Rectal smooth muscle tissue (tissue), 1 donor: ENCODE results near the gene MYO5C.
"Not testable (repeated sequence)": the region's sequence is repeated elsewhere in the genome, so short reads cannot be mapped to it uniquely, and the experiment has no call there.

Experiments
- H3K27ac ChIP-seq: one replicate; pipeline ENCODE4 v1.7.0; 2013; ENCODE audit warnings: low read depth, low read length, inconsistent platforms
- H3K27me3 ChIP-seq: one replicate; pipeline ENCODE4 v1.7.0; 2013; ENCODE audit warnings: low read length; ENCODE audit not compliant: control insufficient read depth, insufficient read depth
- H3K36me3 ChIP-seq: one replicate; pipeline ENCODE4 v1.7.0; 2013; ENCODE audit warnings: low read length; ENCODE audit not compliant: control insufficient read depth, insufficient read depth
- H3K4me1 ChIP-seq: one replicate; pipeline ENCODE4 v1.7.0; 2013; ENCODE audit warnings: low read length; ENCODE audit not compliant: control insufficient read depth, insufficient read depth
- H3K4me3 ChIP-seq: one replicate; pipeline ENCODE4 v1.7.0; 2013; ENCODE audit warnings: low read length
- H3K9ac ChIP-seq: one replicate; pipeline ENCODE4 v1.7.0; 2013; ENCODE audit warnings: low read length

MYO5C gene

GRCh38 chr15:52243697-52244555, 51.7 kb downstream of the MYO5C start:
- peaks cover 4% of the 10 kb centered on the region for H3K36me3 ChIP-seq
- no peaks in the 10 kb centered on the region for H3K4me1 ChIP-seq
- H3K27me3 ChIP-seq = no peaks in the 10 kb centered on the region
- no peak overlapping the region for H3K9ac ChIP-seq
- no peak overlapping the region for H3K27ac ChIP-seq
- no peak overlapping the region for H3K4me3 ChIP-seq

GRCh38 chr15:52243286-52243685, 52.3 kb downstream of the MYO5C start:
- Histone ChIP-seq H3K9ac (no peak overlapping the region), H3K4me3 (no peak overlapping the region), H3K36me3 (peaks cover 4% of the 10 kb centered on the region), H3K4me1 (no peaks in the 10 kb centered on the region), H3K27me3 (no peaks in the 10 kb centered on the region), H3K27ac (no peak overlapping the region)

GRCh38 chr15:52241489-52241888, 54.1 kb downstream of the MYO5C start:
- H3K36me3 ChIP-seq = no peaks in the 10 kb centered on the region
- no peak overlapping the region for H3K9ac ChIP-seq
- no peak overlapping the region for H3K4me3 ChIP-seq
- H3K4me1 ChIP-seq = no peaks in the 10 kb centered on the region
- no peaks in the 10 kb centered on the region for H3K27me3 ChIP-seq
- no peak overlapping the region for H3K27ac ChIP-seq

- H3K4me1 ChIP-seq = no peaks in the 10 kb centered on the region
- H3K9ac ChIP-seq = no peak overlapping the region
- H3K27me3 ChIP-seq = no peaks in the 10 kb centered on the region
- no peaks in the 10 kb centered on the region for H3K36me3 ChIP-seq
- H3K27ac ChIP-seq = no peak overlapping the region
- H3K4me3 ChIP-seq = no peak overlapping the region
These were observed 55.4 kb downstream of the MYO5C start for GRCh38 chr15:52240166-52240565.

- H3K27ac ChIP-seq, H3K4me1 ChIP-seq, H3K4me3 ChIP-seq, H3K9ac ChIP-seq, H3K36me3 ChIP-seq, H3K27me3 ChIP-seq: not testable (repeated sequence)
These were observed 56.5 kb downstream of the MYO5C start for GRCh38 chr15:52238989-52239525.

GRCh38 chr15:52238149-52238548, 57.5 kb downstream of the MYO5C start:
- H3K27me3 ChIP-seq = no peaks in the 10 kb centered on the region
- H3K4me1 ChIP-seq = no peaks in the 10 kb centered on the region
- H3K36me3 ChIP-seq = no peaks in the 10 kb centered on the region
- H3K4me3 ChIP-seq = no peak overlapping the region
- H3K9ac ChIP-seq = no peak overlapping the region
- no peak overlapping the region for H3K27ac ChIP-seq

GRCh38 chr15:52236013-52236412, 59.6 kb downstream of the MYO5C start:
- Histone ChIP-seq H3K9ac (no peak overlapping the region), H3K4me1 (no peaks in the 10 kb centered on the region), H3K27me3 (no peaks in the 10 kb centered on the region), H3K4me3 (no peak overlapping the region), H3K27ac (no peak overlapping the region), H3K36me3 (peaks cover 3% of the 10 kb centered on the region)

- peaks cover 3% of the 10 kb centered on the region for H3K36me3 ChIP-seq
- no peak overlapping the region for H3K27ac ChIP-seq
These were observed 60.7 kb downstream of the MYO5C start for GRCh38 chr15:52234596-52235541.

GRCh38 chr15:52233405-52233804, 62.2 kb downstream of the MYO5C start:
- Histone ChIP-seq H3K9ac (no peak overlapping the region), H3K27ac (no peak overlapping the region), H3K4me3 (no peak overlapping the region)

More at GRCh38 chr15:52234596-52235541, 60.7 kb downstream of the MYO5C start:
- no peaks in the 10 kb centered on the region for H3K27me3 ChIP-seq
- no peak overlapping the region for H3K4me3 ChIP-seq
- H3K4me1 ChIP-seq = no peaks in the 10 kb centered on the region
- H3K9ac ChIP-seq = no peak overlapping the region

GRCh38 chr15:52232327-52232726, 63.3 kb downstream of the MYO5C start:
- Histone ChIP-seq H3K4me3 (no peak overlapping the region), H3K27me3 (no peaks in the 10 kb centered on the region), H3K27ac (no peak overlapping the region), H3K9ac (no peak overlapping the region), H3K4me1 (no peaks in the 10 kb centered on the region), H3K36me3 (peaks cover 3% of the 10 kb centered on the region)

More at GRCh38 chr15:52233405-52233804, 62.2 kb downstream of the MYO5C start:
- H3K36me3 ChIP-seq = peaks cover 3% of the 10 kb centered on the region
- H3K27me3 ChIP-seq = no peaks in the 10 kb centered on the region
- no peaks in the 10 kb centered on the region for H3K4me1 ChIP-seq

- Histone ChIP-seq H3K27me3 (no peaks in the 10 kb centered on the region), H3K4me1 (no peaks in the 10 kb centered on the region), H3K36me3 (peaks cover 3% of the 10 kb centered on the region), H3K27ac (no peak overlapping the region), H3K4me3 (no peak overlapping the region), H3K9ac (no peak overlapping the region)
These were observed 65.5 kb downstream of the MYO5C start for GRCh38 chr15:52230073-52230472.

GRCh38 chr15:52228921-52229320, 66.7 kb downstream of the MYO5C start:
- no peak overlapping the region for H3K4me3 ChIP-seq
- H3K4me1 ChIP-seq = no peaks in the 10 kb centered on the region
- H3K27me3 ChIP-seq = no peaks in the 10 kb centered on the region
- peaks cover 3% of the 10 kb centered on the region for H3K36me3 ChIP-seq
- no peak overlapping the region for H3K9ac ChIP-seq
- H3K27ac ChIP-seq = no peak overlapping the region
